HepG2 (cell line): ENCODE results near the gene SYNE1. TPM values are rescaled to one million over a fixed set of nuclear protein-coding genes. Genes with fewer than 3 reads are reported as not detected.

Experiments used
- ATAC-seq: fragments of 200-7000 bp; cut with Tn5 transposase; 3 replicates; pipeline ENCODE4 v1.9.1; 2020; ENCODE audit warnings: mild to moderate bottlenecking, moderate library complexity
- BruUV-seq: library from RNA; stranded (reverse); fragments of 400-500 nt; replicated peaks from 2 replicates; lab custom pipeline; 2021; lab: Mats Ljungman, UMichigan
- CTCF ChIA-PET: fragments of 300-600 bp; formaldehyde crosslinking; extraction: SDS; loops from one replicate; lab custom pipeline; 2021; ENCODE audit warnings: low total read pairs, inconsistent platforms, low intra/inter-chr PET ratio; lab: Yijun Ruan, JAX
- POLR2A ChIA-PET: fragments of 350-600 bp; sonication (Branson Sonifier 250); formaldehyde crosslinking; loops from one replicate; lab custom pipeline; 2020; ENCODE audit warnings: antibody characterized with exemption, inconsistent platforms; lab: Yijun Ruan, JAX
- DNase-seq: peaks from one replicate; pipeline ENCODE4 v3.0.0-alpha.2; 2015; ENCODE audit warnings: low spot score
- FAIRE-seq: peaks from 3 replicates; lab custom pipeline; 2011; peaks lifted over from hg19 to GRCh38; lab: Jason Lieb, UNC
- H2AFZ ChIP-seq: one replicate; pipeline ENCODE4 v1.6.1; 2011; ENCODE audit warnings: low read length, inconsistent platforms
- H3K27ac ChIP-seq: fragments of 300-600 bp; 3 replicates; pipeline ENCODE4 v1.8.0; 2011; ENCODE audit warnings: mixed run types, mild to moderate bottlenecking, mixed read lengths, low read length, inconsistent platforms; ENCODE audit not compliant: insufficient read depth; ENCODE audit errors: extremely low read length
- H3K27me3 ChIP-seq, 2 experiments: fragments of 200-600 bp in 1 of 2; 2 replicates in 1 of 2; 3 replicates in 1 of 2; pipeline versions ENCODE4 v1.6.0 to v1.8.0; 2011; ENCODE audit warnings: low read length in 2 of 2, mild to moderate bottlenecking in 2 of 2, moderate library complexity in 2 of 2, inconsistent platforms in 1 of 2; ENCODE audit not compliant: insufficient read depth in 2 of 2, control insufficient read depth in 1 of 2
- H3K36me3 ChIP-seq, 2 experiments: fragments of 200-600 bp in 1 of 2; replicated peaks in 1 of 2; 2 replicates in 1 of 2; 3 replicates in 1 of 2; pipeline versions ENCODE4 v1.5.1 to v1.8.0; 2011; ENCODE audit warnings: low read length in 2 of 2, inconsistent platforms in 1 of 2; ENCODE audit not compliant: insufficient read depth in 2 of 2, control insufficient read depth in 1 of 2
- H3K4me1 ChIP-seq: 2 replicates; pipeline ENCODE4 v1.5.1; 2012; ENCODE audit warnings: low read length, inconsistent platforms; ENCODE audit not compliant: insufficient read depth
- H3K4me2 ChIP-seq: 2 replicates; pipeline ENCODE4 v1.6.0; 2011; ENCODE audit warnings: low read depth, low read length, inconsistent platforms
- H3K4me3 ChIP-seq, 3 experiments: fragments of 200-600 bp in 1 of 3; sonication (generic), shearing (Covaris generic) in 1 of 3; replicated peaks in 1 of 3; 2 replicates each; pipeline ENCODE4 v1.5.1; 2011 to 2016; ENCODE audit warnings: low read length in 3 of 3, inconsistent platforms in 2 of 3, low read depth in 2 of 3, mild to moderate bottlenecking in 2 of 3, control low read depth in 1 of 3, mixed read lengths in 1 of 3; ENCODE audit not compliant: insufficient read depth in 1 of 3
- H3K79me2 ChIP-seq: one replicate; pipeline ENCODE4 v1.6.1; 2011; ENCODE audit warnings: low read length, inconsistent platforms; ENCODE audit not compliant: insufficient read depth
- H3K9ac ChIP-seq: 2 replicates; pipeline ENCODE4 v1.6.0; 2011; ENCODE audit warnings: mild to moderate bottlenecking, low read depth, low read length, inconsistent platforms; ENCODE audit not compliant: insufficient read depth
- H3K9me3 ChIP-seq: 2 replicates; pipeline ENCODE4 v1.5.1; 2012; ENCODE audit warnings: mild to moderate bottlenecking, low read length
- H4K20me1 ChIP-seq: 2 replicates; pipeline ENCODE4 v1.6.0; 2011; ENCODE audit warnings: inconsistent platforms, mild to moderate bottlenecking, low read length, moderate library complexity; ENCODE audit not compliant: insufficient read depth
- CBX2 ChIP-seq, 2 experiments: fragments of 200-600 bp in 1 of 2; sonication (generic); formaldehyde crosslinking in 1 of 2; IDR thresholded peaks; 2 replicates each; pipeline versions ENCODE4 v1.7.0 to v1.8.1; 2018 to 2022; ENCODE audit warnings: low read depth in 2 of 2, low read length in 1 of 2, mild to moderate bottlenecking in 1 of 2, missing genetic modification reagents in 1 of 2
- FOXK1 ChIP-seq: sonication (generic); formaldehyde crosslinking; IDR thresholded peaks from 2 replicates; pipeline ENCODE4 v1.4.0; 2020; ENCODE audit warnings: low read depth, missing genetic modification reagents, borderline replicate concordance
- HNRNPK ChIP-seq: fragments of 200-400 bp; formaldehyde crosslinking; IDR thresholded peaks from 2 replicates; pipeline ENCODE4 v1.6.1; 2018; ENCODE audit warnings: low read length, low read depth, moderate library complexity, mild to moderate bottlenecking; ENCODE audit not compliant: poor library complexity, severe bottlenecking
- IRX3 ChIP-seq: sonication (generic); formaldehyde crosslinking; IDR thresholded peaks from 2 replicates; pipeline ENCODE4 v1.8.1; 2023; ENCODE audit warnings: mild to moderate bottlenecking, low read depth, missing genetic modification reagents, borderline replicate concordance
- KLF11 ChIP-seq: IDR thresholded peaks from 2 replicates; pipeline ENCODE4 v1.6.1; 2016; ENCODE audit warnings: missing compliant biosample characterization
- MAFK ChIP-seq, 2 experiments: IDR thresholded peaks in 1 of 2; conservative IDR thresholded peaks in 1 of 2; 2 replicates each; pipeline ENCODE4 v1.6.1; 2011; ENCODE audit warnings: improper control_type of control experiment in 2 of 2, low read length in 2 of 2
- NFE2L1 ChIP-seq: sonication (generic); formaldehyde crosslinking; IDR thresholded peaks from 2 replicates; pipeline ENCODE4 v1.4.0; 2020; ENCODE audit warnings: missing genetic modification reagents, mild to moderate bottlenecking, borderline replicate concordance
- PAF1 ChIP-seq: IDR thresholded peaks from 2 replicates; pipeline ENCODE4 v1.6.1; 2016; ENCODE audit warnings: missing genetic modification reagents, missing compliant biosample characterization
- ZNF274 ChIP-seq: sonication (generic); formaldehyde crosslinking; IDR thresholded peaks from 2 replicates; pipeline ENCODE4 v1.5.1; 2020; ENCODE audit warnings: mild to moderate bottlenecking, missing genetic modification reagents
- ZNF703 ChIP-seq: sonication (generic); formaldehyde crosslinking; IDR thresholded peaks from 2 replicates; pipeline ENCODE4 v1.5.1; 2020; ENCODE audit warnings: missing genetic modification reagents, mild to moderate bottlenecking, moderate library complexity, borderline replicate concordance
- ZNF724P ChIP-seq: sonication (generic); formaldehyde crosslinking; IDR thresholded peaks from 2 replicates; pipeline ENCODE4 v1.8.0; 2022; ENCODE audit warnings: missing genetic modification reagents, borderline replicate concordance
- ZNF747 ChIP-seq: sonication (generic); formaldehyde crosslinking; IDR thresholded peaks from 2 replicates; pipeline ENCODE4 v1.8.1; 2023; ENCODE audit warnings: missing genetic modification reagents, mild to moderate bottlenecking, borderline replicate concordance
- ZNF75D ChIP-seq: sonication (generic); formaldehyde crosslinking; IDR thresholded peaks from 2 replicates; pipeline ENCODE4 v1.8.1; 2023; ENCODE audit warnings: missing genetic modification reagents, mild to moderate bottlenecking, borderline replicate concordance
- ZNF879 ChIP-seq: sonication (generic); formaldehyde crosslinking; IDR thresholded peaks from 2 replicates; pipeline ENCODE4 v1.8.1; 2023; ENCODE audit warnings: missing genetic modification reagents
- WGBS: methylation state at CpG from one replicate; pipeline ENCODE4 v1.1.6; 2017; ENCODE audit warnings: low lambda C conversion rate; 5-methylcytosine and 5-hydroxymethylcytosine counted together
- in situ Hi-C: cut with HindIII; loops from 2 replicates; pipeline ENCODE4 v1.10.0; 2017; ENCODE audit warnings: low pct_unique_long_range_greater_than_20kb; ENCODE audit not compliant: extremely low pct_ligation_motif_present
- intact Hi-C: fragments of 100-400 bp; cut with micrococcal nuclease; formaldehyde crosslinking; loops from one replicate; pipeline ENCODE4 v1.10.0; 2022; ENCODE audit not compliant: unreplicated experiment
- polyA plus RNA-seq, 8 experiments: library from polyadenylated mRNA; depleted of rRNA in 3 of 8; stranded (reverse) in 7 of 8; unstranded in 1 of 8; fragments of >200 nt; fragmentation: Illumina TruSeq in 4 of 8; extraction: Trizol in 4 of 8; gene quantifications; 2 replicates each; pipeline versions ENCODE4 v1.2.1 to v1.2.3, GENCODE V29; 2011 to 2016; ENCODE audit warnings: low read depth in 4 of 8, missing spikeins in 1 of 8, mixed read lengths in 1 of 8; ENCODE audit not compliant: insufficient read depth in 1 of 8
- total RNA-seq, 5 experiments: library from RNA; depleted of rRNA; stranded (reverse); fragments of >200 nt; fragmentation: Illumina TruSeq; extraction: Trizol; gene quantifications; 2 replicates each; pipeline ENCODE4 v1.2.3, GENCODE V29; 2016; ENCODE audit warnings: low read depth in 1 of 5
- TF ChIP-seq, protein P1 (sequence below): sonication (generic); formaldehyde crosslinking; IDR thresholded peaks from 2 replicates; pipeline ENCODE4 v1.8.0; 2022; ENCODE audit warnings: missing genetic modification reagents, low read depth, mild to moderate bottlenecking, borderline replicate concordance
- TF ChIP-seq, protein P2 (sequence below): sonication (generic); formaldehyde crosslinking; IDR thresholded peaks from 2 replicates; pipeline ENCODE4 v1.4.0; 2020; ENCODE audit warnings: mild to moderate bottlenecking, missing genetic modification reagents
- TF ChIP-seq, protein P3 (sequence below): sonication (generic); formaldehyde crosslinking; IDR thresholded peaks from 2 replicates; pipeline ENCODE4 v1.4.0; 2020; ENCODE audit warnings: missing genetic modification reagents
- TF ChIP-seq, protein P4 (sequence below): sonication (generic); formaldehyde crosslinking; IDR thresholded peaks from 2 replicates; pipeline ENCODE4 v1.8.1; 2023; ENCODE audit warnings: mild to moderate bottlenecking, missing genetic modification reagents, borderline replicate concordance
- TF ChIP-seq, protein P5 (sequence below): sonication (generic); formaldehyde crosslinking; conservative IDR thresholded peaks from 2 replicates; pipeline ENCODE4 v1.8.0; 2022; ENCODE audit warnings: low read depth, missing genetic modification reagents

The SYNE1 gene
- total and polyA plus RNA-seq, 2 of the 13 experiments (the other 11 are each of a cell fraction or from before 2014, with no cell fraction given), result 5.5 to 15.9 TPM

DNA sequence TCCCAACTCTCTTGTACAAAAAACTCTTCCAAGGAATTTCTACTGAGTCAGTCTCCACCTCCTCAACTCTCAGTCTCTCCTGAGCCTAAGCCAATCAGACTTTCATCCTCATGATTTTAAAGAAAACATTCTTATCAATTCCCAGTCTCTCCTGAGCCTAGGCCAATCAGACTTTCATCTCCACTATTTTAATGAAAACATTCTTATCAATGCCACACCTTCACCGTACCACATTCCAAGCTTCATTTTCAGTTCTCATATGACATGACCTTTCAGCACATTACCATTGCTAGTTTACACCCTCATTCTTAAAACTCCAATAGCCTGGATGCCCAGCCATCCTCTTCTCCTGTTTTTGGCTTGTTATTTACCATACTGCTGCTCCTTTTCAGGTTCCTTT, 42.5 kb downstream of the SYNE1 start:
- Histone ChIP-seq H3K9ac (no peak overlapping the region), H3K27ac (no peak overlapping the region), H2AFZ (no peak overlapping the region), H3K9me3 (no peaks in the 10 kb centered on the region), H3K4me2 (no peak overlapping the region), H3K79me2 (no peaks in the 10 kb centered on the region), H3K27me3 (no peaks in the 10 kb centered on the region), H4K20me1 (no peaks in the 10 kb centered on the region), H3K4me3 (no peak overlapping the region), H3K4me1 (no peaks in the 10 kb centered on the region), H3K36me3 (no peaks in the 10 kb centered on the region)
- BruUV-seq, result no TSS peak
- ChIA-PET POLR2A (no interaction called here), CTCF (no interaction called here)
- intact Hi-C loops, result no loop called here
- in situ Hi-C loops, result no loop called here
- TF ChIP-seq, protein P1, sequence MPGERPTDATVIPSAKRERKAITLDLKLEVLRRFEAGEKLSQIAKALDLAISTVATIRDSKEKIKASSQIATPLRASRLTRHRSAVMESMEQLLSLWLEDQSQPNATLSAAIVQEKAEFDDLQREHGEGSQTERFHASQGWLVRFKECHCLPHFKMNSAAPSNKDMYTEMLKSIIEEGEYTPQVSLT (CRISPR knock-in tag), result no peak
- TF ChIP-seq, protein P2, sequence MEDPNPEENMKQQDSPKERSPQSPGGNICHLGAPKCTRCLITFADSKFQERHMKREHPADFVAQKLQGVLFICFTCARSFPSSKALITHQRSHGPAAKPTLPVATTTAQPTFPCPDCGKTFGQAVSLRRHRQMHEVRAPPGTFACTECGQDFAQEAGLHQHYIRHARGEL (CRISPR knock-in tag), result no peak
- TF ChIP-seq CBX2 (IDR thresholded peaks at IDR 0.05; ENCODE audit: low read depth, low read length), result no peak
- TF ChIP-seq CBX2 (CRISPR knock-in tag; IDR thresholded peaks at IDR 0.05; ENCODE audit: low read depth), result no peak
- TF ChIP-seq ZNF274 (CRISPR knock-in tag), result no peak
- no peak for TF ChIP-seq HNRNPK
- no peak for TF ChIP-seq KLF11 (CRISPR knock-in tag)
- TF ChIP-seq PAF1 (CRISPR knock-in tag), result no peak
- TF ChIP-seq, protein P3, sequence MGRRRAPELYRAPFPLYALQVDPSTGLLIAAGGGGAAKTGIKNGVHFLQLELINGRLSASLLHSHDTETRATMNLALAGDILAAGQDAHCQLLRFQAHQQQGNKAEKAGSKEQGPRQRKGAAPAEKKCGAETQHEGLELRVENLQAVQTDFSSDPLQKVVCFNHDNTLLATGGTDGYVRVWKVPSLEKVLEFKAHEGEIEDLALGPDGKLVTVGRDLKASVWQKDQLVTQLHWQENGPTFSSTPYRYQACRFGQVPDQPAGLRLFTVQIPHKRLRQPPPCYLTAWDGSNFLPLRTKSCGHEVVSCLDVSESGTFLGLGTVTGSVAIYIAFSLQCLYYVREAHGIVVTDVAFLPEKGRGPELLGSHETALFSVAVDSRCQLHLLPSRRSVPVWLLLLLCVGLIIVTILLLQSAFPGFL (CRISPR knock-in tag), result no peak
- TF ChIP-seq ZNF879 (CRISPR knock-in tag), result no peak
- no peak for TF ChIP-seq ZNF703
- TF ChIP-seq, protein P4, sequence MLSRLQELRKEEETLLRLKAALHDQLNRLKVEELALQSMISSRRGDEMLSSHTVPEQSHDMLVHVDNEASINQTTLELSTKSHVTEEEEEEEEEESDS (CRISPR knock-in tag), result no peak
- TF ChIP-seq ZNF75D, result no peak
- TF ChIP-seq ZNF724P (CRISPR knock-in tag), result no peak
- TF ChIP-seq ZNF747 (CRISPR knock-in tag), result no peak
- TF ChIP-seq FOXK1 (CRISPR knock-in tag), result no peak
- no peak for TF ChIP-seq NFE2L1 (CRISPR knock-in tag)
- TF ChIP-seq IRX3 (CRISPR knock-in tag), result no peak
- no peak for TF ChIP-seq MAFK (conservative IDR thresholded peaks at IDR 0.05 in 1 of 2, IDR thresholded peaks at IDR 0.05 in 1 of 2; ENCODE audit: low read length in 2 of 2)
- TF ChIP-seq, protein P5, sequence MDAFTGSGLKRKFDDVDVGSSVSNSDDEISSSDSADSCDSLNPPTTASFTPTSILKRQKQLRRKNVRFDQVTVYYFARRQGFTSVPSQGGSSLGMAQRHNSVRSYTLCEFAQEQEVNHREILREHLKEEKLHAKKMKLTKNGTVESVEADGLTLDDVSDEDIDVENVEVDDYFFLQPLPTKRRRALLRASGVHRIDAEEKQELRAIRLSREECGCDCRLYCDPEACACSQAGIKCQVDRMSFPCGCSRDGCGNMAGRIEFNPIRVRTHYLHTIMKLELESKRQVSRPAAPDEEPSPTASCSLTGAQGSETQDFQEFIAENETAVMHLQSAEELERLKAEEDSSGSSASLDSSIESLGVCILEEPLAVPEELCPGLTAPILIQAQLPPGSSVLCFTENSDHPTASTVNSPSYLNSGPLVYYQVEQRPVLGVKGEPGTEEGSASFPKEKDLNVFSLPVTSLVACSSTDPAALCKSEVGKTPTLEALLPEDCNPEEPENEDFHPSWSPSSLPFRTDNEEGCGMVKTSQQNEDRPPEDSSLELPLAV (CRISPR knock-in tag), result no peak
- FAIRE-seq (no peak), DNase-seq (no peak), ATAC-seq (no peak)
- 0% methylated on average over 1 of the region's 1 CpG for WGBS
